ENCODE data around the gene SPSB4.

The SPSB4 gene

GRCh38 chr3:141083226-141083625, 32.1 kb downstream of the SPSB4 start:
- Histone ChIP-seq H3K9me3 (ENCODE audit: control insufficient read depth in 5 of 5, low read length in 5 of 5) (no peaks in the 10 kb centered on the region), H3K9ac (ENCODE audit: low read length in 5 of 5) (no peak overlapping the region), H3K27me3 (ENCODE audit: control insufficient read depth in 5 of 5, insufficient read depth in 4 of 5, low read length in 5 of 5) (no peaks in the 10 kb centered on the region), H3K4me1 (ENCODE audit: control insufficient read depth in 5 of 5, insufficient read depth in 5 of 5, low read length in 5 of 5) (peaks cover 2 to 31% (median 26%) of the 10 kb centered on the region in 5 donors), H3K27ac (ENCODE audit: low read depth, low read length) (no peak overlapping the region), H3K4me3 (ENCODE audit: low read depth in 1 of 5, low read length in 5 of 5) (no peak overlapping the region), H3K36me3 (ENCODE audit: control insufficient read depth in 5 of 5, insufficient read depth in 5 of 5, low read length in 5 of 5) (no peaks in the 10 kb centered on the region)

GRCh38 chr3:141083836-141084649, 32.9 kb downstream of the SPSB4 start:
- Histone ChIP-seq H3K9ac (ENCODE audit: low read length in 5 of 5) (no peak overlapping the region), H3K36me3 (ENCODE audit: control insufficient read depth in 5 of 5, insufficient read depth in 5 of 5, low read length in 5 of 5) (no peaks in the 10 kb centered on the region), H3K4me3 (ENCODE audit: low read depth in 1 of 5, low read length in 5 of 5) (no peak overlapping the region), H3K9me3 (ENCODE audit: control insufficient read depth in 5 of 5, low read length in 5 of 5) (no peaks in the 10 kb centered on the region), H3K4me1 (ENCODE audit: control insufficient read depth in 5 of 5, insufficient read depth in 5 of 5, low read length in 5 of 5) (peaks cover 2 to 30% (median 26%) of the 10 kb centered on the region in 5 donors), H3K27me3 (ENCODE audit: control insufficient read depth in 5 of 5, insufficient read depth in 4 of 5, low read length in 5 of 5) (no peaks in the 10 kb centered on the region), H3K27ac (ENCODE audit: low read depth, low read length) (no peak overlapping the region)

- peaks cover 2 to 30% (median 26%) of the 10 kb centered on the region in 5 donors for H3K4me1 ChIP-seq (ENCODE audit: control insufficient read depth in 5 of 5, insufficient read depth in 5 of 5, low read length in 5 of 5)
- H3K36me3 ChIP-seq (ENCODE audit: control insufficient read depth in 5 of 5, insufficient read depth in 5 of 5, low read length in 5 of 5), result no peaks in the 10 kb centered on the region
- H3K27me3 ChIP-seq (ENCODE audit: control insufficient read depth in 5 of 5, insufficient read depth in 4 of 5, low read length in 5 of 5), result no peaks in the 10 kb centered on the region
- H3K27ac ChIP-seq (ENCODE audit: low read depth, low read length), result no peak overlapping the region
- no peak overlapping the region for H3K4me3 ChIP-seq (ENCODE audit: low read depth in 1 of 5, low read length in 5 of 5)
- H3K9ac ChIP-seq (ENCODE audit: low read length in 5 of 5), result no peak overlapping the region
- H3K9me3 ChIP-seq (ENCODE audit: control insufficient read depth in 5 of 5, low read length in 5 of 5), result no peaks in the 10 kb centered on the region
Observed at GRCh38 chr3:141085343-141086070, 34.4 kb downstream of the SPSB4 start.

- Histone ChIP-seq H3K4me3 (ENCODE audit: low read depth in 1 of 5, low read length in 5 of 5) (no peak overlapping the region), H3K9ac (ENCODE audit: low read length in 5 of 5) (no peak overlapping the region), H3K4me1 (ENCODE audit: control insufficient read depth in 5 of 5, insufficient read depth in 5 of 5, low read length in 5 of 5) (peaks cover 2 to 30% (median 26%) of the 10 kb centered on the region in 5 donors)
Observed at GRCh38 chr3:141086188-141086587, 35.0 kb downstream of the SPSB4 start.

GRCh38 chr3:141087076-141087777, 36.1 kb downstream of the SPSB4 start:
- no peaks in the 10 kb centered on the region for H3K9me3 ChIP-seq (ENCODE audit: control insufficient read depth in 5 of 5, low read length in 5 of 5)

More at GRCh38 chr3:141086188-141086587, 35.0 kb downstream of the SPSB4 start:
- Histone ChIP-seq H3K27me3 (ENCODE audit: control insufficient read depth in 5 of 5, insufficient read depth in 4 of 5, low read length in 5 of 5) (no peaks in the 10 kb centered on the region), H3K9me3 (ENCODE audit: control insufficient read depth in 5 of 5, low read length in 5 of 5) (no peaks in the 10 kb centered on the region), H3K36me3 (ENCODE audit: control insufficient read depth in 5 of 5, insufficient read depth in 5 of 5, low read length in 5 of 5) (no peaks in the 10 kb centered on the region), H3K27ac (ENCODE audit: low read depth, low read length) (no peak overlapping the region)

GRCh38 chr3:141087778-141088130, 36.6 kb downstream of the SPSB4 start:
- Histone ChIP-seq H3K9ac (ENCODE audit: low read length in 5 of 5) (no peak overlapping the region), H3K4me1 (ENCODE audit: control insufficient read depth in 5 of 5, insufficient read depth in 5 of 5, low read length in 5 of 5) (peaks cover 2 to 26% (median 19%) of the 10 kb centered on the region in 5 donors), H3K4me3 (ENCODE audit: low read depth in 1 of 5, low read length in 5 of 5) (no peak overlapping the region)

More at GRCh38 chr3:141087076-141087777, 36.1 kb downstream of the SPSB4 start:
- Histone ChIP-seq H3K4me1 (ENCODE audit: control insufficient read depth in 5 of 5, insufficient read depth in 5 of 5, low read length in 5 of 5) (peaks cover 2 to 26% (median 19%) of the 10 kb centered on the region in 5 donors), H3K4me3 (ENCODE audit: low read depth in 1 of 5, low read length in 5 of 5) (no peak overlapping the region), H3K9ac (ENCODE audit: low read length in 5 of 5) (no peak overlapping the region), H3K27ac (ENCODE audit: low read depth, low read length) (no peak overlapping the region), H3K36me3 (ENCODE audit: control insufficient read depth in 5 of 5, insufficient read depth in 5 of 5, low read length in 5 of 5) (no peaks in the 10 kb centered on the region), H3K27me3 (ENCODE audit: control insufficient read depth in 5 of 5, insufficient read depth in 4 of 5, low read length in 5 of 5) (no peaks in the 10 kb centered on the region)

GRCh38 chr3:141089339-141090152, 38.4 kb downstream of the SPSB4 start:
- H3K4me3 ChIP-seq (ENCODE audit: low read depth in 1 of 5, low read length in 5 of 5), result no peak overlapping the region
- H3K9ac ChIP-seq (ENCODE audit: low read length in 5 of 5), result no peak overlapping the region
- H3K27me3 ChIP-seq (ENCODE audit: control insufficient read depth in 5 of 5, insufficient read depth in 4 of 5, low read length in 5 of 5), result no peaks in the 10 kb centered on the region
- H3K36me3 ChIP-seq (ENCODE audit: control insufficient read depth in 5 of 5, insufficient read depth in 5 of 5, low read length in 5 of 5), result no peaks in the 10 kb centered on the region
- peaks cover 5 to 26% (median 19%) of the 10 kb centered on the region in 5 donors for H3K4me1 ChIP-seq (ENCODE audit: control insufficient read depth in 5 of 5, insufficient read depth in 5 of 5, low read length in 5 of 5)
- H3K27ac ChIP-seq (ENCODE audit: low read depth, low read length), result no peak overlapping the region
- no peaks in the 10 kb centered on the region for H3K9me3 ChIP-seq (ENCODE audit: control insufficient read depth in 5 of 5, low read length in 5 of 5)

More at GRCh38 chr3:141087778-141088130, 36.6 kb downstream of the SPSB4 start:
- no peaks in the 10 kb centered on the region for H3K27me3 ChIP-seq (ENCODE audit: control insufficient read depth in 5 of 5, insufficient read depth in 4 of 5, low read length in 5 of 5)
- no peaks in the 10 kb centered on the region for H3K36me3 ChIP-seq (ENCODE audit: control insufficient read depth in 5 of 5, insufficient read depth in 5 of 5, low read length in 5 of 5)
- H3K9me3 ChIP-seq (ENCODE audit: control insufficient read depth in 5 of 5, low read length in 5 of 5), result no peaks in the 10 kb centered on the region
- H3K27ac ChIP-seq (ENCODE audit: low read depth, low read length), result no peak overlapping the region

- Histone ChIP-seq H3K4me1 (ENCODE audit: control insufficient read depth in 5 of 5, insufficient read depth in 5 of 5, low read length in 5 of 5) (peaks cover 5 to 29% (median 22%) of the 10 kb centered on the region in 5 donors), H3K27me3 (ENCODE audit: control insufficient read depth in 5 of 5, insufficient read depth in 4 of 5, low read length in 5 of 5) (peaks cover 0 to 5% (median 0%) of the 10 kb centered on the region in 5 donors), H3K4me3 (ENCODE audit: low read depth in 1 of 5, low read length in 5 of 5) (no peak overlapping the region), H3K9ac (ENCODE audit: low read length in 5 of 5) (no peak overlapping the region), H3K27ac (ENCODE audit: low read depth, low read length) (no peak overlapping the region), H3K9me3 (ENCODE audit: control insufficient read depth in 5 of 5, low read length in 5 of 5) (no peaks in the 10 kb centered on the region), H3K36me3 (ENCODE audit: control insufficient read depth in 5 of 5, insufficient read depth in 5 of 5, low read length in 5 of 5) (no peaks in the 10 kb centered on the region)
Observed at GRCh38 chr3:141091426-141091825, 40.3 kb downstream of the SPSB4 start.

GRCh38 chr3:141092663-141093062, 41.5 kb downstream of the SPSB4 start:
- Histone ChIP-seq H3K9me3 (ENCODE audit: control insufficient read depth in 5 of 5, low read length in 5 of 5) (no peaks in the 10 kb centered on the region), H3K4me3 (ENCODE audit: low read depth in 1 of 5, low read length in 5 of 5) (no peak overlapping the region), H3K36me3 (ENCODE audit: control insufficient read depth in 5 of 5, insufficient read depth in 5 of 5, low read length in 5 of 5) (no peaks in the 10 kb centered on the region), H3K4me1 (ENCODE audit: control insufficient read depth in 5 of 5, insufficient read depth in 5 of 5, low read length in 5 of 5) (peaks cover 3 to 23% (median 22%) of the 10 kb centered on the region in 5 donors), H3K27ac (ENCODE audit: low read depth, low read length) (no peak overlapping the region), H3K9ac (ENCODE audit: low read length in 5 of 5) (no peak overlapping the region), H3K27me3 (ENCODE audit: control insufficient read depth in 5 of 5, insufficient read depth in 4 of 5, low read length in 5 of 5) (peaks cover 0 to 5% (median 0%) of the 10 kb centered on the region in 5 donors)

All from subcutaneous abdominal adipose tissue (tissue), 5 donors.